K562 (cell line): ENCODE measurements around the gene KRT71. TPM values are rescaled to one million over a fixed set of nuclear protein-coding genes. Genes with fewer than 3 reads are reported as not detected.

Experiments
- ATAC-seq: fragments of 200-7000 bp; cut with Tn5 transposase; 3 replicates; pipeline ENCODE4 v1.9.1; 2020; ENCODE audit warnings: moderate library complexity
- BruUV-seq: library from RNA; stranded (reverse); fragments of 400-500 nt; replicated peaks from 2 replicates; lab custom pipeline; 2021; lab: Mats Ljungman, UMichigan
- CTCF ChIA-PET: fragments of 300-600 bp; formaldehyde crosslinking; extraction: SDS; loops from one replicate; lab custom pipeline; 2021; ENCODE audit warnings: low intra/inter-chr PET ratio; lab: Yijun Ruan, JAX
- POLR2A ChIA-PET: fragments of 300-600, 350-650 bp; sonication (Branson Sonifier 250); formaldehyde crosslinking; extraction: SDS; loops from one replicate; lab custom pipeline; 2021; ENCODE audit warnings: antibody characterized with exemption, inconsistent platforms; lab: Yijun Ruan, JAX
- DNase-seq, 4 experiments: peaks; one replicate each; pipeline versions ENCODE4 v3.0.0 to v3.0.0-alpha.2; 2011 to 2018; ENCODE audit warnings: low spot score in 3 of 4, mixed read lengths in 3 of 4; ENCODE audit errors: extremely low read depth in 1 of 4
- FAIRE-seq: peaks from 2 replicates; lab custom pipeline; 2011; peaks lifted over from hg19 to GRCh38; lab: Jason Lieb, UNC
- H2AFZ ChIP-seq: 2 replicates; pipeline ENCODE4 v1.6.0; 2011; ENCODE audit warnings: low read depth, low read length, control low read depth, inconsistent platforms
- H3K27ac ChIP-seq: fragments of 200-600 bp; 3 replicates; pipeline ENCODE4 v1.8.0; 2011; ENCODE audit warnings: low read depth, mild to moderate bottlenecking, control low read depth, inconsistent platforms, low read length, moderate library complexity, mixed read lengths; ENCODE audit errors: extremely low read depth
- H3K27me3 ChIP-seq, 2 experiments: fragments of 300-600 bp in 1 of 2; 2 replicates in 1 of 2; 3 replicates in 1 of 2; pipeline versions ENCODE4 v1.6.0 to v1.8.0; 2011; ENCODE audit warnings: inconsistent platforms in 2 of 2, low read length in 2 of 2, mild to moderate bottlenecking in 1 of 2, mixed read lengths in 1 of 2, moderate library complexity in 1 of 2; ENCODE audit not compliant: control insufficient read depth in 2 of 2, insufficient read depth in 2 of 2
- H3K36me3 ChIP-seq: fragments of 300-600 bp; 3 replicates; pipeline ENCODE4 v1.8.0; 2011; ENCODE audit warnings: mild to moderate bottlenecking, low read length, inconsistent platforms; ENCODE audit not compliant: control insufficient read depth, insufficient read depth
- H3K4me1 ChIP-seq, 2 experiments: fragments of 200-600 bp in 1 of 2; replicated peaks in 1 of 2; 2 replicates in 1 of 2; 3 replicates in 1 of 2; pipeline versions ENCODE4 v1.5.1 to v1.8.0; 2011; ENCODE audit warnings: inconsistent platforms in 2 of 2, low read length in 2 of 2, mild to moderate bottlenecking in 1 of 2, mixed read lengths in 1 of 2, moderate library complexity in 1 of 2; ENCODE audit not compliant: control insufficient read depth in 2 of 2, insufficient read depth in 2 of 2
- H3K4me2 ChIP-seq: 2 replicates; pipeline ENCODE4 v1.6.1; 2011; ENCODE audit warnings: low read length, control low read depth, inconsistent platforms, mixed read lengths; ENCODE audit not compliant: insufficient read depth
- H3K4me3 ChIP-seq: fragments of 200-600 bp; sonication (generic), shearing (Covaris generic); 2 replicates; pipeline ENCODE4 v1.5.1; 2016; ENCODE audit warnings: control low read depth, inconsistent platforms
- H3K79me2 ChIP-seq: fragments of 200-600 bp; 3 replicates; pipeline ENCODE4 v1.8.0; 2011; ENCODE audit warnings: low read length, inconsistent platforms; ENCODE audit not compliant: control insufficient read depth, insufficient read depth
- H3K9ac ChIP-seq, 2 experiments: 2 replicates each; pipeline versions ENCODE4 v1.6.0 to v1.6.1; 2011; ENCODE audit warnings: low read depth in 2 of 2, low read length in 2 of 2, control low read depth in 1 of 2, inconsistent platforms in 1 of 2, mild to moderate bottlenecking in 1 of 2, mixed read lengths in 1 of 2; ENCODE audit not compliant: insufficient read depth in 1 of 2
- H3K9me1 ChIP-seq: one replicate; pipeline ENCODE4 v1.6.0; 2011; ENCODE audit warnings: inconsistent platforms, mild to moderate bottlenecking, low read length, moderate library complexity; ENCODE audit not compliant: control insufficient read depth, insufficient read depth
- H3K9me3 ChIP-seq: replicated peaks from 2 replicates; pipeline ENCODE4 v1.5.1; 2011; ENCODE audit warnings: low read depth, low read length, inconsistent platforms; ENCODE audit not compliant: control insufficient read depth, insufficient read depth
- H4K20me1 ChIP-seq: replicated peaks from 2 replicates; pipeline ENCODE4 v1.6.1; 2011; ENCODE audit warnings: low read length, inconsistent platforms, mixed read lengths; ENCODE audit not compliant: control insufficient read depth, insufficient read depth
- CBFA2T3 ChIP-seq: fragments of 450-650 bp; IDR thresholded peaks from 2 replicates; pipeline ENCODE4 v1.6.1; 2017
- DDX20 ChIP-seq: fragments of 450-650 bp; IDR thresholded peaks from 2 replicates; pipeline ENCODE4 v1.6.1; 2016; ENCODE audit warnings: missing genetic modification characterization, low read depth, mild to moderate bottlenecking, missing compliant biosample characterization, moderate library complexity
- FOXJ2 ChIP-seq: fragments of 200-800 bp; sonication (Bioruptor generic); IDR thresholded peaks from 2 replicates; pipeline ENCODE4 v1.6.1; 2016; ENCODE audit warnings: missing genetic modification characterization, missing compliant biosample characterization
- HSF4 ChIP-seq: fragments of 250-450 bp; sonication (Bioruptor Pico); IDR thresholded peaks from 2 replicates; pipeline ENCODE4 v2.1.2; 2022; ENCODE audit warnings: mild to moderate bottlenecking, moderate library complexity, borderline replicate concordance
- JUNB ChIP-seq: fragments of 450-650 bp; formaldehyde crosslinking; conservative IDR thresholded peaks from 2 replicates; pipeline ENCODE4 v1.4.0; 2020; ENCODE audit warnings: mild to moderate bottlenecking
- NEUROD1 ChIP-seq: fragments of 150-350 bp; IDR thresholded peaks from 2 replicates; pipeline ENCODE4 v1.6.1; 2014; ENCODE audit warnings: borderline replicate concordance, low read length, low read depth; ENCODE audit not compliant: partially characterized antibody
- NR2C1 ChIP-seq, 2 experiments: fragments of 450-650 bp; IDR thresholded peaks; 2 replicates each; pipeline ENCODE4 v1.6.1; 2017; ENCODE audit warnings: mild to moderate bottlenecking in 2 of 2, antibody characterized with exemption in 1 of 2, inconsistent platforms in 1 of 2, missing compliant biosample characterization in 1 of 2, missing genetic modification characterization in 1 of 2
- PHTF2 ChIP-seq: fragments of 250-450 bp; sonication (Bioruptor Pico); IDR thresholded peaks from 2 replicates; pipeline ENCODE4 v1.5.0; 2021; ENCODE audit warnings: mild to moderate bottlenecking
- PRMT5 ChIP-seq: sonication (generic); formaldehyde crosslinking; IDR thresholded peaks from 2 replicates; pipeline ENCODE4 v1.5.0; 2020; ENCODE audit warnings: missing genetic modification reagents
- TBL1XR1 ChIP-seq, 2 experiments: IDR thresholded peaks; 2 replicates each; pipeline ENCODE4 v1.6.1; 2012; ENCODE audit warnings: improper control_type of control experiment in 2 of 2, low read length in 2 of 2, mild to moderate bottlenecking in 1 of 2
- TCF7L2 ChIP-seq: fragments of 150-350 bp; IDR thresholded peaks from 2 replicates; pipeline ENCODE4 v1.6.1; 2016; ENCODE audit warnings: low read depth, mild to moderate bottlenecking, low read length, moderate library complexity
- ZNF197 ChIP-seq: fragments of 200-800 bp; sonication (Bioruptor generic); IDR thresholded peaks from 2 replicates; pipeline ENCODE4 v1.6.1; 2016; ENCODE audit warnings: low read depth, missing genetic modification characterization, missing compliant biosample characterization
- ZNF263 ChIP-seq: sonication (generic); formaldehyde crosslinking; IDR thresholded peaks from 2 replicates; pipeline ENCODE4 v1.8.0; 2022; ENCODE audit warnings: mild to moderate bottlenecking, missing genetic modification reagents, borderline replicate concordance
- WGBS: fragments of 100-300 bp; shearing (Covaris generic); methylation state at CpG from one replicate; pipeline ENCODE4 v1.1.6; 2016; ENCODE audit warnings: low coverage, mixed read lengths; ENCODE audit not compliant: insufficient coverage; ENCODE audit errors: missing lambda C conversion rate; 5-methylcytosine and 5-hydroxymethylcytosine counted together
- in situ Hi-C: fragments of 300-500 bp; cut with MboI; formaldehyde crosslinking; loops from 4 replicates; pipeline ENCODE4 v1.15.0; 2018; ENCODE audit warnings: inconsistent platforms, mixed read lengths
- intact Hi-C: fragments of 100-400 bp; cut with micrococcal nuclease; formaldehyde crosslinking; loops from 2 replicates; pipeline ENCODE4 v1.14.2; 2022
- polyA plus RNA-seq, 8 experiments: library from polyadenylated mRNA; depleted of rRNA in 4 of 8; stranded (reverse) in 5 of 8; unstranded in 3 of 8; fragments of >200 nt; fragmentation: Nextera tagmentation in 2 of 8; fragmentation: Illumina TruSeq in 1 of 8; extraction: Ambion mirVana in 2 of 8; extraction: Trizol in 1 of 8; gene quantifications; 2 replicates each; pipeline versions ENCODE4 v1.2.1 to v1.2.3, GENCODE V29; 2011 to 2014; ENCODE audit warnings: inconsistent platforms in 1 of 8, missing spikeins in 1 of 8
- total RNA-seq, 7 experiments: library from RNA; depleted of rRNA in 6 of 7; stranded (reverse); fragments of >200 nt in 6 of 7; fragmentation: Illumina TruSeq in 2 of 7; extraction: Trizol in 2 of 7; gene quantifications; 2 replicates each; pipeline versions ENCODE4 v1.2.1 to v1.2.3, GENCODE V29; 2011 to 2021; ENCODE audit warnings: low replicate concordance in 1 of 7
- TF ChIP-seq, protein P1 (sequence below): fragments of 250-450 bp; sonication (Bioruptor Pico); IDR thresholded peaks from 2 replicates; pipeline ENCODE4 v1.8.0; 2022; ENCODE audit warnings: moderate library complexity, mild to moderate bottlenecking, inconsistent platforms
- TF ChIP-seq, protein P2 (sequence below): fragments of 450-650 bp; IDR thresholded peaks from one replicate; pipeline ENCODE4 v1.6.1; 2018; ENCODE audit warnings: mild to moderate bottlenecking, moderate library complexity; ENCODE audit not compliant: partially characterized antibody

Gene KRT71
- total and polyA plus RNA-seq, 9 of the 15 experiments (the other 6 are each of a cell fraction or from before 2014, with no cell fraction given): not detected

DNA sequence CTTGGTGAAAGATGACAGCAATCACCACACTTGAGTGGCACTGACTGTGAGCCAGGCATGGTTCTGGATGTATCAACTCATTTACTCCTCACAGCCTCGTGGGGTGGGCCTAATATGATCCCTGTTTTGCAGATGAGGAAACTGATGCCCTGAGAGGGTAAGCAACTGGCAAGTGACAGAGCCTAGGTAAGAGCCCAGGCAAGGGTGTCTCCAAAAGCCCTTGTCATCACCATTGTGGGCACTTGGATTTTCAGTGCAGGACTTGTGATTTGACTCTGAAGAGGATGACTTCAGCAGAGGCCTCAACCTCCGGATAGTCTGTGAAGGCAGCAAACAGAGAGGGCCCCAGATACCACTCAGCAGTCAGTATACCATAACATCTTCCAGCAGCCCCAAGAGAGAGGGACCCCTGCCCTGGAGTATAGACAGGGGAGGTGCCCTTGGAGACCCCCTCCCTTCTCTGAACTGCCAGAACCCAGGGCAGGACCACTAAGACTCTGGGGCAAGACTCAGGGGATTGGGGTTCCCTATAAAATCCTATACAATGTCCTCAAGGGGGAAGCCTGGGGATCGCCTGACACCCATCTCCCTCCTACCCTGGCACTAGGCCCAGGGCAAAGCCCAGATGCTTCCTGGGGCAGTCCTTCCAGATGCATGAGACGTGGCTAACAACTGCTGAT, 25.7 kb downstream of the KRT71 start:
- ChIA-PET CTCF (no interaction called here), POLR2A (no interaction called here)
- no peaks in the 10 kb centered on the region for H3K36me3 ChIP-seq
- 0% methylated on average over 4 of the region's 4 CpGs for WGBS
- no peaks in the 10 kb centered on the region for H3K4me1 ChIP-seq
- peaks cover 5% of the 10 kb centered on the region; the same call in 1 of the 2 replicates for H4K20me1 ChIP-seq
- TF ChIP-seq TBL1XR1 (IDR thresholded peaks at IDR 0.05; ENCODE audit: low read length in 2 of 2) (no peak), TCF7L2 (no peak), CBFA2T3 (no peak), ZNF263 (CRISPR knock-in tag) (no peak), ZNF197 (CRISPR knock-in tag) (no peak), PRMT5 (CRISPR knock-in tag) (no peak), FOXJ2 (tag) (no peak), DDX20 (tag) (no peak), HSF4 (CRISPR knock-in tag) (no peak), NR2C1 (IDR thresholded peaks at IDR 0.05) (no peak), NR2C1 (tag; IDR thresholded peaks at IDR 0.05) (no peak), PHTF2 (CRISPR knock-in tag) (no peak), NEUROD1 (no peak), JUNB (CRISPR knock-in tag) (no peak)
- TF ChIP-seq, protein P1, sequence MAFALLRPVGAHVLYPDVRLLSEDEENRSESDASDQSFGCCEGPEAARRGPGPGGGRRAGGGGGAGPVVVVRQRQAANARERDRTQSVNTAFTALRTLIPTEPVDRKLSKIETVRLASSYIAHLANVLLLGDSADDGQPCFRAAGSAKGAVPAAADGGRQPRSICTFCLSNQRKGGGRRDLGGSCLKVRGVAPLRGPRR: no peak
- TF ChIP-seq, protein P2, sequence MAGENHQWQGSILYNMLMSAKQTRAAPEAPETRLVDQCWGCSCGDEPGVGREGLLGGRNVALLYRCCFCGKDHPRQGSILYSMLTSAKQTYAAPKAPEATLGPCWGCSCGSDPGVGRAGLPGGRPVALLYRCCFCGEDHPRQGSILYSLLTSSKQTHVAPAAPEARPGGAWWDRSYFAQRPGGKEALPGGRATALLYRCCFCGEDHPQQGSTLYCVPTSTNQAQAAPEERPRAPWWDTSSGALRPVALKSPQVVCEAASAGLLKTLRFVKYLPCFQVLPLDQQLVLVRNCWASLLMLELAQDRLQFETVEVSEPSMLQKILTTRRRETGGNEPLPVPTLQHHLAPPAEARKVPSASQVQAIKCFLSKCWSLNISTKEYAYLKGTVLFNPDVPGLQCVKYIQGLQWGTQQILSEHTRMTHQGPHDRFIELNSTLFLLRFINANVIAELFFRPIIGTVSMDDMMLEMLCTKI: no peak
- H3K27me3 ChIP-seq: peaks cover 5 to 51% of the 10 kb centered on the region in 2 experiments; a peak in 4 of 5 replicates
- no peak overlapping the region for H3K4me2 ChIP-seq
- H3K79me2 ChIP-seq: no peaks in the 10 kb centered on the region
- no peak for DNase-seq
- H3K4me3 ChIP-seq: no peak overlapping the region
- no peak overlapping the region for H3K9ac ChIP-seq
- H3K9me1 ChIP-seq: no peaks in the 10 kb centered on the region
- no TSS peak for BruUV-seq
- no peak for ATAC-seq
- H2AFZ ChIP-seq: no peak overlapping the region
- no peaks in the 10 kb centered on the region for H3K9me3 ChIP-seq
- in situ Hi-C loops: no loop called here
- no peak overlapping the region for H3K27ac ChIP-seq
- intact Hi-C loops: no loop called here
- no peak for FAIRE-seq
